SH-SY5Y (cell line): ENCODE data around the gene PACSIN3.

Source experiments
- GATA2 ChIP-seq: IDR thresholded peaks from 2 replicates; pipeline ENCODE4 v1.6.1; 2011; ENCODE audit warnings: mild to moderate bottlenecking, low read depth, low read length
- GATA3 ChIP-seq: IDR thresholded peaks from 2 replicates; pipeline ENCODE4 v1.6.1; 2011; ENCODE audit warnings: low read depth, mild to moderate bottlenecking, low read length, moderate library complexity

DNA sequence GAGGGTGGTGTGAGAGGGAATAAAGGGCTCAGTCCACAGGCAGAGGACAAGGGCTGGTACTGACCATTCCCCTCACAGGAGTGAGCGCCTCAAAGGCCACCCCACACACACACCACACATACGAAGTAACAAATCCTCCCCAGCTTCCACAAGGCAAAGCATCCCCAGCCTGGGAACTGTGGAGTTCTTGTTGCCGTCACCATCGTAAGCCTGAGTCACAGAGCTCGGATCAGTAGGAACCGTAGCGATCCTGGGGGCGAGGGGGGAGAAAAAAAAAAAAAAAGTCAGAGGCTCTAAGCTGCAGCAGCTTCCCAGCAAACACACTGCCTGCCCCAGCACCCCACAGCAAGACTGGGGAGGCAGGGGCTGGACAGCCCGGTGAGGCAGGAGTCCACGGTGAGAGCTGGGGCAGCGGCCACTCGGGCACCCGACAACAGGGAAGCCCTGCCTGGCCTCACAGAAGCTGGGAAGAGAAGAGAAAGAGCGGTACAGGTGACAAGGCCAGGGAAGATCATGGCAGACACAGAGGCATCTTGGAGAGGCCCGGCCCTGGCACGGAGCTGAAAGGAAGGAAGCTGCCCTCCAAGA is 20.9 kb downstream of the PACSIN3 start:
- TF ChIP-seq GATA2 (no peak), GATA3 (no peak)
